AG10803 (cell line): Measurements from ENCODE around the gene ENG.

Source experiments
- DNase-seq: peaks from one replicate; pipeline ENCODE4 v3.0.0; 2010; ENCODE audit warnings: low read depth
- H3K4me3 ChIP-seq: 2 replicates; pipeline ENCODE4 v1.5.1; 2011; ENCODE audit warnings: mild to moderate bottlenecking, low read length, control low read depth
- CTCF ChIP-seq: conservative IDR thresholded peaks from 2 replicates; pipeline ENCODE4 v1.5.1; 2011; ENCODE audit warnings: mild to moderate bottlenecking, low read length, control low read depth, inconsistent platforms

Gene ENG

GRCh38 chr9:127814619-127815511 lies 39.6 kb downstream of the ENG start:
- DNase-seq = no peak
- TF ChIP-seq CTCF = no peak
- H3K4me3 ChIP-seq = no peak overlapping the region

- DNase-seq = no peak
- H3K4me3 ChIP-seq = no peak overlapping the region
- TF ChIP-seq CTCF = no peak
Measured at GRCh38 chr9:127813686-127814226, 40.7 kb downstream of the ENG start.

- DNase-seq = no peak
- H3K4me3 ChIP-seq = no peak overlapping the region
- TF ChIP-seq CTCF = no peak
Measured at GRCh38 chr9:127812936-127813675, 41.4 kb downstream of the ENG start.

GRCh38 chr9:127812011-127812410 lies 42.4 kb downstream of the ENG start:
- no peak overlapping the region for H3K4me3 ChIP-seq
- DNase-seq = no peak
- TF ChIP-seq CTCF = no peak

GRCh38 chr9:127810378-127811187 lies 43.9 kb downstream of the ENG start:
- no peak overlapping the region for H3K4me3 ChIP-seq
- no peak for DNase-seq
- TF ChIP-seq CTCF = no peak

- TF ChIP-seq CTCF = no peak
- DNase-seq = no peak
- H3K4me3 ChIP-seq = no peak overlapping the region
Measured at GRCh38 chr9:127809540-127810377, 44.7 kb downstream of the ENG start.
